ENCODE data around the gene GNAI3. TPM values are rescaled to one million over a fixed set of nuclear protein-coding genes. Genes with fewer than 3 reads are reported as not detected.

GNAI3 gene
- total RNA-seq, 4 donors from 2014 or later, result 5.1 to 7.2 (median 6.0) TPM

GRCh38 chr1:109616391-109616790 lies 68.0 kb downstream of the GNAI3 start:
- Histone ChIP-seq H3K36me3 (no peaks in the 10 kb centered on the region), H3K9me3 (no peaks in the 10 kb centered on the region), H3K27ac (no peak overlapping the region), H3K4me1 (peaks cover 3 to 12% of the 10 kb centered on the region in 2 donors), H3K4me3 (replicated peaks in 1 of 3) (no peak overlapping the region), H3K27me3 (no peaks in the 10 kb centered on the region)
- DNase-seq, result no peak
- 62 to 88% methylated on average over 3 of the region's 3 CpGs for WGBS, 2 donors
- TF ChIP-seq CTCF (IDR thresholded peaks at IDR 0.05), result no peak
- TF ChIP-seq POLR2A (IDR thresholded peaks at IDR 0.05), result no peak
- intact Hi-C loops (cut with DNase I), result no loop called here

- Histone ChIP-seq H3K9me3 (no peaks in the 10 kb centered on the region), H3K4me1 (peaks cover 9 to 17% of the 10 kb centered on the region in 2 donors), H3K27ac (no peak overlapping the region), H3K4me3 (replicated peaks in 1 of 3) (no peak overlapping the region), H3K36me3 (no peaks in the 10 kb centered on the region), H3K27me3 (no peaks in the 10 kb centered on the region)
- TF ChIP-seq CTCF (IDR thresholded peaks at IDR 0.05) (no peak), POLR2A (IDR thresholded peaks at IDR 0.05) (no peak)
- no peak for DNase-seq
- intact Hi-C loops (cut with DNase I), result no loop called here
- WGBS, 2 donors, result 58 to 69% methylated on average over 3 of the region's 3 CpGs
Measured at GRCh38 chr1:109617291-109617801, 68.9 kb downstream of the GNAI3 start.

- Histone ChIP-seq H3K36me3 (no peaks in the 10 kb centered on the region), H3K4me3 (replicated peaks in 1 of 3) (peak overlapping the region; percentile 23 to 70 (median 57)), H3K9me3 (no peaks in the 10 kb centered on the region), H3K27ac (peak overlapping the region in 2 of 3 donors; percentile 74 to 82), H3K4me1 (peaks cover 9 to 17% of the 10 kb centered on the region in 2 donors), H3K27me3 (no peaks in the 10 kb centered on the region)
- 53% methylated on average over 9 of the region's 9 CpGs for WGBS, 2 donors
- intact Hi-C loops (cut with DNase I), result no loop called here
- TF ChIP-seq CTCF (IDR thresholded peaks at IDR 0.05) (no peak), POLR2A (IDR thresholded peaks at IDR 0.05) (no peak)
- DNase-seq, result no peak
Measured at GRCh38 chr1:109618661-109619575, 70.5 kb downstream of the GNAI3 start.

- no peaks in the 10 kb centered on the region for H3K27me3 ChIP-seq
- peak; percentile 68 to 71 for DNase-seq
- TF ChIP-seq POLR2A (IDR thresholded peaks at IDR 0.05), result peak in 1 of 2 donors; percentile 30
- no peak for TF ChIP-seq CTCF (IDR thresholded peaks at IDR 0.05)
- WGBS, 2 donors, result 1% methylated on average over 13 to 31 of the region's 47 CpGs
- peaks cover 9 to 20% of the 10 kb centered on the region in 2 donors for H3K4me1 ChIP-seq
- H3K36me3 ChIP-seq, result no peaks in the 10 kb centered on the region
- peak within 1 kb of the TSS; percentile 23 to 70 (median 57) for H3K4me3 ChIP-seq (replicated peaks in 1 of 3)
- intact Hi-C loops (cut with DNase I), result no loop called here
- no peaks in the 10 kb centered on the region for H3K9me3 ChIP-seq
- peak within 1 kb of the TSS; percentile 65 to 82 (median 74) for H3K27ac ChIP-seq
Measured at GRCh38 chr1:109619576-109620400, 71.4 kb downstream of the GNAI3 start, which contains the start of the genes AMPD2 and GNAT2. AMPD2 (plus strand) TSS chr1:109619837; CDS start chr1:109621176, 1,339 bp downstream. GNAT2 (minus strand) TSS chr1:109619616; CDS start chr1:109612870, 6,746 bp downstream.

Data from thyroid gland (tissue), 4 donors.